Activated CD4-positive, CD25-positive, alpha-beta regulatory T cell treated with anti-CD3 and anti-CD28 coated beads, Interleukin-2, amount 50 U/mL, for 72 hours (primary cell): ENCODE data around the gene TFF2.

ENCODE experiments used
- DNase-seq: peaks from one replicate; pipeline ENCODE4 v3.0.0; 2021

The TFF2 gene

GRCh38 chr21:42343963-42344510, 6.8 kb downstream of the TFF2 start:
- DNase-seq, result peak; percentile 17

DNA sequence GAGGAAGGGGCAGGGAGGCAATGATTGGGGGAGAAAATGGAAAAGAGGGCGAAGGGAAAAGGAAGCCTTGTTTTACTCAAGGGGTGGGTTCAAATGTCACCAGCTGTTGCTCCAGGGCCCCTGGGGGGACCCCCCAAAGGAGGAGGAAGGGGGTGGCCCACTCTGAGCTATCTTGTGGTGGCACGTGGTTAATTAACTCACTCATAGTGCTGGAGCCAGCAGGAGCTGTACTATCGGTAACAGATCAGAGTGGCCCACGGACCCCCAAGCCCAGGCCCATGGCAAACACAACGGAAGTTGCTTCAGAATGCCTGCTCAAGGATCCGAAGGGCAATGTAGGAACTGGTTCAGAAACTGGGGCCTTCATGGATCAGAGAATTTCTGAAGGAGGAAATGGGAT, 7.2 kb downstream of the TFF2 start:
- peak; percentile 21 for DNase-seq

DNA sequence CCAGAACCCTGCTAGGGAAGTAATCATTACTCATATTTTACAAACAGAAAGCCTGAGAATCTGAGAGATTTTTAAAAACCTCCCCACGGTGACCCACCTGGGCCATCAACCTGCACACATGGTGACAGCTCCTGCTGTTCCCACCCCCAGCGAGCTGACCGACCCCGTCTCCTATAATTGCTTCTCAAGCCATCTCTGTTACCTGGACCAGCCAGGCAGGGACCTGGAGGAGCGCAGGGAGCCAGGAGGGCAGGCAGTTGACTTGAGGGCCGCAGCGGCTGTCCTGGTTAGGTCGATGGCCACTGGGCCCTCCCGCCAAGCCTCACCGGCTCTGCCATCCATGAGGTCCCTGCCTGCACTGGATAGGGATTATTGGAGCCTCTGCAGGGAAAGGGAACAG, 7.7 kb downstream of the TFF2 start:
- DNase-seq, result peak; percentile 25

GRCh38 chr21:42341776-42342542, 8.8 kb downstream of the TFF2 start:
- no peak for DNase-seq

- DNase-seq, result no peak
Observed at GRCh38 chr21:42340187-42341050, 10.4 kb downstream of the TFF2 start.

- no peak for DNase-seq
Observed at GRCh38 chr21:42338729-42339715, 11.8 kb downstream of the TFF2 start.

DNA sequence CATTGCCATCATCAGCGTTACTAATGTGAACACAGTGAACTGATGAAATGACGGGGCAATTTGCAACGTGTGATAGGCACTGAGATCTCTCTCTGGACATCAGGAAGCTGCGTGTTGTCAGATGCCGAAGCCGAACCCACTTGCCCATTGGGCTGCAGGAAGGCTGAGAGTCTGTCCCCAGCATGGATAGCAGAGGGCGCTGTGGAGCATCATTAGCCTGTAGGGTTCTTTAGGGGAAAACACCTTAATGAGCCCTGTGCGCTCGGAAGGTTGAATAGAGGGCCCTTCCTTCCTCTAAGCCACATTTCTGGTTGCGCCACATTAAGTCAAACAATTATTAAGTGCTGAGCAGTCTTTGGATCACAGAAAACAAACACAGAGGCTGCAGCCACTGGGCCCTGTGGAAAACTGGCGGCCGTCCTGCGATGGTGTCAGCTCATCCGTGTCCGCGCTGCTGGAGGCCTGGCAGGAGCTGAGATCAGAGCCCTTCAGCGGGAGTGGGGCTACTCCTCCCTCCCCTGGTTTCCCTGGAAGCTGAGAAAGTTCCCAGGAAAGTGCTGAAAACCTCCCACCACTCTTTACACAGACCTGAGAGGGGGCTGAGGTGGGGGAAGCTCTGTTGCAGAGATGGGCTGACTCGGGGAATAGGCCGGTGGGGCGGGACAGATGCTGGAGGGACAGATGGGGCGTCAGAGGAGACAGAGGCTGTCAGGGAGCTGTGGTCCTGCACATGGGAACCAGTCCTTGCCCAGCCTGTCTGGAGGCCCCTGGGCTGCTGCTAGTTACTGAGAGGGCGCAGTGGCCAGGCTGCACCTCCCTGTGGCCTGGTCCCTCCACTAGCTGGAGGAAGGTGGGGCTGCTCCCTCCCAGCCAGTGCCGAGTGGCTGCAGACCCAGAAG, 12.7 kb downstream of the TFF2 start:
- DNase-seq, result peak; percentile 84

DNA sequence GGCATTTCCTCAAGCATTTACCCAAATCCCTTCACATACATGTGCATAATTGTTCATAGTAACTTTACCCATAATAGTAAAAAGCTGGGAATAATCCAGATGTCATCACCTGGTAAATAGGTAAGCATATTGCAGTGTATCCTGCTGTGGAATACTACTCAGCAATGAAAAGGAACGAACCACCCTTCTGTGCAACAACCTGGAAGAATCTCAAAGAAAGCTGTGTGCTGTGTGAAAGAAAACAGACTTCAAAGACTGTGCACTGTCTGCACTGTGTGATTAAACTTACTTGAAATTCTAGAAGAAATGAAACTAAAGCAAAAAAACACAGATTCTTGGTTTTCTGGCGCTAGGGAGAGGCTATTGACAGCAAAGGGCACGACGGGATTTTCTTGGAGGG, 13.5 kb downstream of the TFF2 start:
- DNase-seq, result no peak

GRCh38 chr21:42336054-42336453, 14.7 kb downstream of the TFF2 start:
- DNase-seq, result no peak

DNA sequence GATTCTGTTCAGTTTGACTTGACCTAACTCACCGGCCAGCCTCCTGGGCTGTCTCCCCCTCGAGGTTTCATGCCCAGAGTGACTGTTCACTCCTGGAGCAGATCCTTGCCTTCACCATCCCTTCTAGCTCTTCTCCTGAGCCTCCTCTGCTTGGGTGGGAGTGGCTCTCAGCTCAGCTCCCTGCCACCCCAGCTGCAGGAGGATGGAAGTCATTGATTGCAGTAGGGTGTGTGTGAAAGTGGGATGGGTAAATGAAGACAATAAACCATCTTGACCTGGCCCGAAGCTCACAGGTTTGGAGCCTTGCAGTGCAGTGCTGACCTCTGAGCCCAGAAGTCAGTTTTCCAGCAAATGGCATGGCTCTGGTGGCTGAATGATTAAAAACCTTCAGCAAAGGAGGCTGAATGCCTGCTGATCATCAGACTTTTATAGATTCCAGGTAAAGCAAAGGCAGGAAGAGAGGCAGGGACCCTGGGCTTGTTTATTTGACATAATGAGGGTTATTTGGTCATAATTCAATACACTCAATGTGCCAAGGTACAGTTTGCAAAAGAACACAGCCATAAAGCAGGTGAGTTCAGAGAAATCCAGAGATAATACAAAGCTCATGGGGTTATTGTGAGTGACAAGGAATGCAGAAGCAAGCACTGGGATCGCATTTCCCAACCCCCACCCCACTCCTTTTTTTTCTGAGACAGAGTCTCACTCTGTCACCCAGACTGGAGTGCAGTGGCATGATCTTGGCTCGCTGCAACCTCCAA, 18.1 kb downstream of the TFF2 start:
- no peak for DNase-seq

- no peak for DNase-seq
Observed at GRCh38 chr21:42331660-42332059, 19.1 kb downstream of the TFF2 start.

DNA sequence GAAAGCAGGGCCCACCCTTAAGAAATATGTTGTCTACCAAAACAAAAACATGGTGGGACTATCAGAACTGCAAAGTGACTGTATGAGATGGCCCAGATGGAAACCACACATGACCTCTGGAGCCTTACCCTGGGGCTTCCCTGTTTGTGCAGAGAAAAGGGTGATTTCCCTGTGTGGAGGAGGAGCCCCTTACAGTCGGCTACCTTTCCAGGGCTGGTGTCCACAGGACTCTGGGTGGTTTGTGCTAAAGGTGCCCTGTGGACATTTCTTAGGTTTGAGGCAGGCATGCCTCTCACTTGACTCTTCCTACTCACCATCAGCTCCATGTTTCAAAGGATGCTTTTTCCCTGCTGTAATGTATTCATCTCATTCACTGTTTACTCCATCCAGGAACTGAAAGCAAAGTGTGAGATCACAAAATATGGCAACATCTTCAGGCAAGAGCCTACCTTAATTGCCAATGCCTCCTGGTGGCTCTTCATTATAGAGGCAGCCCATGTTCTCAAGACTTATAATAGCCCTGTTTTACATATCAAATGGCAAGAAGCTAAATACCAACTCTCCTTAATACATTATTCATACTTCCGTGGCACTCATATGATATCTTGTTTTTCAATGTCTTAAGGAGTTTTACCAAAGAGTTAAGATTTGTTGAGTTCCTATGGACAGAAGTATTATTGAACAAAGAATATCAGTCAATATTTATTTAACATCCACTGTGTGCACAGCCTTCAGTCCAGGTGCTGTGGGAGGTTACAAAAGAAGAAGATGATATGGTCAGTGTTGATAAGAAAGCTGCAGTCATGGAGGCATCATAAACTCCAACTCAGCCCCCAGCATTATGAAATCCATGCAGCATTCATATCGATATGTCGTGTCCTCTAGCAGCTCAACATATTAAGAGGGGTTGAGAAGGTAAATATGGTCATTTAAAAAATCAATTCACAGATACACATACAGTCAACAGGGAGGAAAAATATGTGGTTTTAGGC, 20.1 kb downstream of the TFF2 start:
- peak; percentile 18 for DNase-seq

DNA sequence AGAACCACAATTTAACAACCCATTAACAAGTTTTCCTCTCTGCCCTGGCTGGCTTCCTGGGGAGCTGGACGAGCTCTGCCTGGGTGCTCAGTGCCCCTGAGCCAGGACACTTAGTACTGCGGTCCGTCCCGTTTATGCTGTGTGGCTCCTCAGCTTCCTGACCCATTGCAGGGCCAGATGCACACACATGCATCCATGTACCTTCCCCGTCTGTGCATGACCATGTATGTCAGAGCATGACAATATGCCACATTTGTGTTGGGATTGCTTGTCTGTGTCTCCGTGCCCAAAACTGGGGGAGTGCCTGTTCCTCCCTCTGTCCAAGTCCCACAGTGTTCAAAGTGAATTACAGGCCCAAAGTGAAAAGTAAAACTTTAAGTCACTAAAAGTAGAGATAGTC, 25.9 kb downstream of the TFF2 start:
- no peak for DNase-seq

- DNase-seq, result no peak
Observed at GRCh38 chr21:42321845-42322244, 28.9 kb downstream of the TFF2 start.

DNA sequence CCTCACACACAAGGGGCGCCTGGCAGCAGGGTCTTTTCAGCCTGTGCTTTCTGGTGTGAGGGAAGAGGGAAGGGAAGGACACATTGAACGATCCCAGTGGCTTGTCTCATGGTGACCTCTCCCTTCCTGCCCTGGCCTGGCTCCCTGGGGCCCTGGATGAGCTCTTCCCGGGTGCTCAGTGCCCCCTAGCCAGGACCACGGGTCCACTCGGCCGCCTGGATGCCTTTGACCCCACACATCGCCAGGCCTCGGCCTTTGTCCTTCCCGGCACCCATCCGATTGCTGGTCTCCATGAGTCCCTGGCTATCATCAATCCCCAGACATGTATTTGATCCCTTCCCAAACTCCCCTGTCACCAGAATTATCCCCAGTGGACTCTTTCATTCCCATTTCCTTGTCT, 29.6 kb downstream of the TFF2 start:
- DNase-seq, result no peak

GRCh38 chr21:42320791-42321190, 30.0 kb downstream of the TFF2 start:
- no peak for DNase-seq

- DNase-seq, result no peak
Observed at GRCh38 chr21:42319851-42320572, 30.8 kb downstream of the TFF2 start.

DNA sequence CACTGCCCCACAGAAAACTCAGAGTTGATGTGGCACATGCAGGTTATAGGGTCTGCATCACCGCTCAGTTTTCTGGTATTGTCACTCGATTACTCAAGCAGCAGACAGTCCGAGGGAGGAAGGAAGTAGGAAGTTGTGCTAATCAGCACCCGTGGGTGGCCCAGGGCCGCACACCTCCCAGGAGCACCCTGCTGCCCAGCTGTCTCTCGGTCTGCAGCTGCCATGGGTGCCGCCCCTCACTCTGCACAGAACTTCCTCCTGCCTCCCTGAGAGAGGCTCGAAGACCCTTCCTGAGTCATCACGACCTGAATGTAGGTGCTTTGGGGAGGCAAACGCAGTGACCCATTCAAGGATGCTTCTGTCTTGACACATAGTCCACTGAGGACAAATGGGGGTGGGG, 31.4 kb downstream of the TFF2 start:
- peak; percentile 28 for DNase-seq
